NCI-H526 treated with DMSO at 0.1 percent for 48 hours (cell line): ENCODE data around the gene CAPN12.

Experiments used
- DNase-seq: peaks from one replicate; lab custom pipeline; 2025; lab: John Stamatoyannopoulos, UW

The CAPN12 gene

GRCh38 chr19:38709119-38709518 lies 35.2 kb downstream of the CAPN12 start:
- no peak for DNase-seq

DNA sequence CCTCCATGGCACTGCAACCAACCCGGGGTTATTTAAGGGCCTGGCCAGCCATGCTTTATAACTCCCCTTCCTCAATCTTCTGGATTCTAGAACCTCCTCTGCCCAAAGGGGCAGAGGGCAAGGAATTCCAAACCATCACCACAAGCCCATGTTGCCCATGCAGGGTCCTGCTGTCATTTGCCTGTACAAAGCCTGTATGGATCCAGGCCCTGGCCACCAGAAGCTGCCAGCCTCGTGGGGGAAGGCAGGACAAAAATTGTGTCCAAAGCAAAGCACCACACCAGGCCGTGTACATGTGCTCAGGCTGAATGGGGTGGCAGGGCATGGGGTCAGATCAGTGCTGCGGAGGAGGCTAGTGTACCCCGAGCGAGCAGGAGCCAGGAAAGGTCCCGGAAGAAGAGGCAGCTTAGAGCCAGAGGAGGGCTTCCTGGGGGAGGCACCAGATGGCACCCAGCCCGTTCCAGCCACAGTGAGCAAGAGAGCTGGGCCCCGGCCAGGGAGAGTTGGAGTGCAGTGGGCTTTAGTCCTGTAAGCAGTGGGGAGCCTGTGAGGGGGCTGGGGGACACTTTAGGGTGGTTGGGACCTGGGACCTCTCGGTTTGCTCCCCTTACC lies 35.8 kb downstream of the CAPN12 start:
- no peak for DNase-seq

GRCh38 chr19:38707512-38708114 lies 36.7 kb downstream of the CAPN12 start:
- DNase-seq = no peak

GRCh38 chr19:38706792-38707511 lies 37.3 kb downstream of the CAPN12 start:
- DNase-seq = no peak

DNA sequence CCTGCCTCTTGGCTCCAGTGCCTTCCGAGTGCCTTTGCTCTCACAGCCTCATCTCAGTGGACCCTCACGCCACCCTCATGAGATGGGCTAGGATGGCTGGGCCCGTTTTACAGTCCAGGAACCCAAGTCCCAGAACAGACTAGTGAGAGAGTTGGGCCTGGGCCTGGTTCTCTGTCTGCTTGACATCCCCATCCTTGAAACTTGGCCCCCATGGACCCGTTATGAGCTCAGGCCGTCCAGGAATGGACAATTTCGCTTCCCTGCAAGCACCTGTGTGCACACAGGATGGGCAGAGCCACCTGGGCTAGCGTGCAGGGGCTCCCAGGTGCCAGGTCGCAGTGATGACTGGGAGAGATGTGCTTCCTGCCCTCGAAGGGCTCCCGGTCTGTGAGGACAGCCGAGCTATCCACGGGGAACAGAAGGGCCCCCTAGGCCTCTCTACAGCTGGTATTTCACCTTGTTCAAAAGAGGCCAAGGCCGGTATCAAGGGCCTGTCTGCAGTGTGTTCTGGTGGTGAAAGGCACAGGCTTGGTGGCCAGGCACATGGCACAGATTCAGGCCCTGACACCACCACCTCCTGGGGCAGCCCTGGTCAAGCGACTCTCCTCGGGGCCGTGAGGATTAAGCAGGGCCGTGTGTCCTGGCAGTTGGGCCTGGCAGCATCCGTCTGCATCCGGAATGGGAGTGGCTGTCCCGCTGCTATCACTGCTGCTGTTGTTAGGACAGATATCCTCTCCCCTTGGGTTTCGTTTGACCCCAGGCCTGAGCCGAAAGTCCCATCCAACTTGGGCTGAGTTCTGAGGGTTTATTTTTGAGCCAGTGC lies 38.9 kb downstream of the CAPN12 start:
- DNase-seq = no peak

DNA sequence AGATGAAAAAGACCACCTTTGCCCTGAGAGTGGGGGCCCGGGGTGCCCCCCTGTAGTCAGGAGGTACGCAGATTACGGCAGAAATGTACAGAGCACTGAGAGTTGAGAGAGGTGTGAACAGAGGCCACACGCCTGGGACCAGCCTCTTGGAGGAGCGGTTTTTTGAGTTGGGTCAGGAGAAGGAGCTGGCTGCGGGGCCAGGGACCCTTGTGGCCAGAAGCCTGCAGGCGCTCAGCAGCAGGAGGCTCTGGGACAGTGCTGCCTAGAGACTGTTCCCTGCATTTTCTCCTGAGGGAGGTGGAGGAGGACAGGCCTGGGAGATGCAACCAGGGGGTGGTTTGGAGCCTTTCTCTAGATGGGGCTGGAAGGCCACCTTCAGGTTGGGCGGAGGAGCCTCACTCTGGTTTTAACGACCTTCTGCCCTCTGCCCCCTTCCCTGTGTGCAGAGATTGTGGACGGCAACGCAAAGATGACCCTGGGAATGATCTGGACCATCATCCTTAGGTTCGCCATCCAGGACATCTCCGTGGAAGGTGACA lies 39.7 kb downstream of the CAPN12 start:
- DNase-seq = no peak

- DNase-seq = no peak
Measured at GRCh38 chr19:38703509-38703908, 40.8 kb downstream of the CAPN12 start.

DNA sequence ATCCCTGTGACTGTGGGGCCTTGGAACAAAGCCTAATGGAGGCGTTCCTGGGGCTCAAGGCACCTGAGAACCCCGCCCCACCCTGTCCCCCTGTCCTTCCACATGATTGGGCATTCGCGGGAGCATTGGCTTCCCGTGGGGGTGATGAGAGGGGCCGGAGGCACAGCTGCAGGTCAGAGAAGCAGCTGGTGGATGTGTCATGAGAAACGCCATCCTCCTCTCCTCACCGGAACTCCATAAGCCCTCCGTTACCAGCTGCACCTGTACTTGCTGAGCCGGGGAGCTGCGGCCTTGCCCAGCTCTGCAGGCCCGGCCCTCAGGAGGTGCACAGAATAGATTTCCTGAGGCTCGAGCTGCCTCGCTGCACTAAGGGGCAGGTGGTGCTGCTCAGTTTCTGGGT lies 42.0 kb downstream of the CAPN12 start:
- DNase-seq = no peak

GRCh38 chr19:38701455-38702063 lies 42.7 kb downstream of the CAPN12 start:
- DNase-seq = no peak

- no peak for DNase-seq
Measured at GRCh38 chr19:38700902-38701454, 43.3 kb downstream of the CAPN12 start.

- DNase-seq = no peak
Measured at GRCh38 chr19:38700350-38700901, 43.8 kb downstream of the CAPN12 start.

DNA sequence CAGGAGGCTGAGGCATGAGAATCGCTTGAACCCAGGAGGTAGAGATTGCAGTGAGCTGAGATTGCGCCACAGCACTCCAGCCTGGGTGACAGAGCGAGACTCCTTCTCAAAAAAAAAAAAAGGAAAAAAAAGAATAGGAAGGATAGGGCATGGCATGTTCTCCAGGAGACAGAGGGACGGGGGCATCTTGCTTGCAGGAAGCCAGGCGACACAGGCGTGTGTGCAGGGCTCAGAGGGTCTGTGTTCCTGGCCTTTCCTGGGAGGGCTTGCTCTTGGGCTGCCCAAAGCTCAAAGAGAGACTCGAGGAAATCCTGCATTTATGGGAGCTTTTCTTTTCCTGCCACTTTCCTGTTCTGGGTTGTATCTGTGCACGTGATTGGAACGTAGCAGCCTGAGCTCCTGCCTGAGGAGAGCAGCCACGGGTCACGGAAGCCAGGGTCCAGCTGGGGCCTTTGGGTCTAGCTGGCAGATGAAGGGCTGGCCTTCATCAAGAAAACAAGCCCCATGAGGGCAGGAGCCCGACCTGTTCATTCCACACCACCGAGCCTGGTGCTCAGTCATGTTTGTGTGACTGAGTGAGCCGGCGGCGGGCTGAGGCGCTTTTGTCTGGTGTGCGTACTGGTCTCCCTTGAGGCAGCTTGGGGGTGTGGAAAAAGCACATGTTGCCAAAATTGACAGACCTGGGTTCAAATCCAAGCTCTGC lies 44.5 kb downstream of the CAPN12 start:
- no peak for DNase-seq

- no peak for DNase-seq
Measured at GRCh38 chr19:38699027-38699346, 45.3 kb downstream of the CAPN12 start.

GRCh38 chr19:38698225-38699026 lies 45.8 kb downstream of the CAPN12 start:
- no peak for DNase-seq

- no peak for DNase-seq
Measured at GRCh38 chr19:38697641-38698071, 46.6 kb downstream of the CAPN12 start.

DNA sequence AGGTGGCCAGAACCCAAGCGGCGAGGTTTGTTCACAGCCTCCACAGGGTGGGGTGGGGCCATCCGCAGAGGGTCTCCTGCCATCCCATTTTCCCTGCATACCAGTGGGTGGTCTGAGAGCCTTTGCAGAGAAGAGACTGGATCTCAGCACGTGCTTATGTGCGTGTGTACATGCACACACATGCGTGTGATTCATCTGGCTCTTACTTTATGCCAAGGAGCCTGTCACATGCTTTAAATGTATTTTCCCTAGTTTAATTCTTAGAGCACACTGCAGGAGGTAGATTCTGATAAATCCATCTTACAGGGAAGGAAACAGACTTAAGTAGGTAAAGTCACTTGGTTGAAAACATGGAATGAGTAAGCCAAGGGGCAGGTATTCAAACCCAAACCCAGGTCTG lies 47.1 kb downstream of the CAPN12 start:
- no peak for DNase-seq

DNA sequence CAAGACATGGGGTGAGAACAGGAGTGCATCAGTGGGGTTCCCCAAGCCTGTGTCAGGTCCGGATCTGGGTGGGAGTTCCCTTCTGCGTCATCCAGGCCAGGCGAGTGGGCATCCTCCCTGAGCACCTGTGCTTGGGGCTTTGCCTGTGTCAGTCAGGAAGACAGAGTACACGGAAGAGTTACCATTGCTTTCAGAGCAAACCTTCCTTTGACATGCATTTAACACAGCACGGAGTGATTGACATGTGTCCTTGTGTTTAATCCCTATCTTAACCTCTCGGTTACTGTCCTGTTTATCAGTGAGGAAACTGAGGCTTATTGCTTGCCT lies 47.6 kb downstream of the CAPN12 start:
- DNase-seq = no peak

GRCh38 chr19:38695832-38696728 lies 48.2 kb downstream of the CAPN12 start:
- DNase-seq = no peak

DNA sequence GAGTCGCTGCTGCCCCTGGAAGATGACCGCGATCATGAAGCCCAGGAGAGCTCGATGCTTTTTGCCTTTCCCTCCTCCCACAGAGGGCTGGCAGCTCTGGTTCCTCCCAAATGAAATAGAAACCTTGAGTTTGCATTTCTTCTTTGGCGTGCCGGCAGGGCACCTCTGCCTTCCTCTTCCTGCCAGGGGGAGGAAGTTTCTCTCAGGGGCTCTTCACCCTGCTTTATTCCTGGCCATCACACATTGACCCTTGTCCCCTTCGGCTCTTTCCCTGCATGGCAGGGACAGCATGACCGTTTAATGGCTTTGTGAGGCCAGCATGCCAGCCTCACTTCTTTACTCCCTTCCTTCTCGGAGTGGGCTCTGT lies 49.0 kb downstream of the CAPN12 start:
- DNase-seq = no peak
